HG03469 (cell line): ENCODE measurements around the gene OR10A4.
"Not testable (repeated sequence)": the region's sequence is repeated elsewhere in the genome, so short reads cannot be mapped to it uniquely, and the experiment has no call there.

ENCODE experiments used
- ATAC-seq: cut with Tn5 transposase; IDR thresholded peaks from one replicate; pipeline ENCODE4 v1.9.1; 2021; ENCODE audit warnings: mild to moderate bottlenecking, moderate library complexity, moderate number of reproducible peaks; ENCODE audit not compliant: unreplicated experiment

OR10A4 gene, protein sequence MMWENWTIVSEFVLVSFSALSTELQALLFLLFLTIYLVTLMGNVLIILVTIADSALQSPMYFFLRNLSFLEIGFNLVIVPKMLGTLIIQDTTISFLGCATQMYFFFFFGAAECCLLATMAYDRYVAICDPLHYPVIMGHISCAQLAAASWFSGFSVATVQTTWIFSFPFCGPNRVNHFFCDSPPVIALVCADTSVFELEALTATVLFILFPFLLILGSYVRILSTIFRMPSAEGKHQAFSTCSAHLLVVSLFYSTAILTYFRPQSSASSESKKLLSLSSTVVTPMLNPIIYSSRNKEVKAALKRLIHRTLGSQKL

DNA sequence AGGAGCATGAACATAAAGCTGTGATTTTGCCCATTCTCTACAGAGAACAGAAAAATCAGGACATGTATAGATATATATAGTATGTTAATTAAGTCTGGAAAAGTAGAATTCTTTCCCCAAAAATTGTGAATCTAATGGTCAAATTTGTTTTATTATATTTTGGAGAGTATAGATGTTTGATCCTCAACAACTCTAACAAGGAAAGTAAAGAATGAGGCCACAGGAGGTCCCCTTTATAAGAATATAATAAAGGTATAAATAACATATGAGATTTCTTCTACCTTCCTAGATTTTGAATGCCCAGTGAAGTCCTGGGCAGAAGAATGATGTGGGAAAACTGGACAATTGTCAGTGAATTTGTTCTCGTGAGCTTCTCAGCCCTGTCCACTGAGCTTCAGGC is at the start of gene OR10A4:
Gene OR10A4 (plus strand): TSS at position 301 of the 400 bp plus-strand sequence. CDS start 23 bp downstream, at position 324.
- ATAC-seq, result no peak

DNA sequence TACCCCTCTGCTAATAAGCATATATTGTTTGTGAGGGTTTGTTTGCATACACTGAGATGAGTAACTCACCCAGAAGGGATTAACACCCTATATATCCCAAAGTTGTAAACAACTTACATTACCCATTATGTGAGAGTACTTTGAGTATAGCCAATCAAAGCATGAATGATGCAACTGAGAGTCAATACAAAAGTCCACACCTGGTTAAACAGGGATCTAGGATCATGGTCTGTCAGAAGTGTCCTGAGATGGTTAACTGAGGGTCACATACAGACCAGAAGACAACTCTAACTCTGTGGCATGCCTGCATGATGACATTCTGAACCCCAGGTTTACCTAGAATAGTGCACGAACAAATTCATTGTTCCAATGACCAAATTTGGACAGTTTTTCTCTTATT is 48.3 kb upstream of the OR10A4 start:
- no peak for ATAC-seq

DNA sequence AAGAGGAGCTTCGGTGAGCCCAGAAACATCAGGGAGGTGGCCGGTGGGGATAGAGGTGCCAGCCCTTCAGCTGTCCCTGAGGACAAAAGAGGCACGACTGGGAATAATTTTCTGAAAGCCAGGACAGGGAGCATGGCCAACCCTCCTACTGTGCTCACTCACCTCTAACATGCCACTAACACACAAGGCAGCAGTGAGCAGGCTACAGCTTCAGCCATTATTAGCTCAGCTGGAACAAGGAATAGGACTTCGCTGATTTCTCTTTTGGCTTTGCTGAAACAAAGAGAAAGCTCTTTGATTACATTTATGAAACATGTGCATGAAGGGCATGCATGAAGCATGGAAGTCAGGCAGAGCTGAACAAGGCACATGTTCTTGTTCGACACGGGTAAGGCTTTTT is 43.1 kb upstream of the OR10A4 start:
- no peak for ATAC-seq

DNA sequence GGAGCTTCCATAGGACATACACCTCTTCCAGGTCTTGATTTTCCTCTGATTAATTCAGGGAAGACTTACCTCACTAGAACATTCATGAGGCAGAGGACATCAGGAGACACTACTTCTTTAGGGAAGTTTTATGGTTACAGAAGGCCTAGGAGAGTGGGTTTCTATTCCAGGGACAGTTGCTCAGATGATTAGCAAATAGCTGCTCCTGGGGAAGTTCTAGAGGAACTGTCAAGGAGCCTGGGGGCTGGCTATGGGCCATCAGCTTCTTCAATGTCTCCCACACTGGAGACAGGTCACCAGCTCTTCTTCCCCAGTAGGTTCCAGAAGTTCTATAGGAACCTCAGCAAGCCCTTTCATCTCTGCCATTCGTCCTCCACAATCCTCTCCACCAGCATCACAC is 42.4 kb upstream of the OR10A4 start:
- no peak for ATAC-seq

DNA sequence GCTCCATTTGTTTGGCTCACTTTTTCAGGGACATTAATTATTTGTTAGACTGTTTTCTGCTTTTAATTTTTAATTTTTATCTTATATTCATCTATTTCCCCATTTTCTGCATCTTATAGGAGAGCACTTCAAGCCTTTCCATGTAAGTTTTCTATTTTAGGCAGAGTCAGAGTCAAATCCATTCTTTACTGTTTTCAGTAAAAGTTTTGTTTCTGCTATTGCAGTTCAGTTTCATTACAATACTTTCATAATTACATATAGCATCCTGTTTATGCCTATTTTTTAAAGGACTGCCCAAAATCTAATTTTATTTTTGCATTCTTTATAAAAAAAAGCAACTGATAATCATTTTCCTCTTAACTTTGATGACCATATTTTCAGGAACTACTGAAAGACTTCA is 34.7 kb upstream of the OR10A4 start:
- no peak for ATAC-seq

DNA sequence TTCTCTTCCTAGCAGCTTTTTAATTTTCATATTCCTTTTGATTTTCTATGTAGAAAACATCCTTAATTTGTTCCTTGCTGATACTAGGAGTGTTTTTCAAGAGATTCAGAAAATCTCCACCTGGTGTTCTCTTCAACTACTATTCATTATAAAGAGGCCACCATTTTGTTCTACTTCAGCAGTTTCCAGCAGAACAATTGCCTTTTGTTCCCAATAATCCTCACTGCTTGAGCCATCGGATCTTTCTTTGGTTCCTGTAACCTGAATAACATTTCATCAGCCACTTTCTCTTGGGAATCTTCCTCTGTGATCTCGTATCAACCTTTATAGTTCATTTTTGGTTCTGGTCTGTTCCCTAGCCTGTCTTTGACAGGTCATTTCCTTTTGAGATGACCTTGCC is 32.8 kb upstream of the OR10A4 start:
- ATAC-seq, result no peak

DNA sequence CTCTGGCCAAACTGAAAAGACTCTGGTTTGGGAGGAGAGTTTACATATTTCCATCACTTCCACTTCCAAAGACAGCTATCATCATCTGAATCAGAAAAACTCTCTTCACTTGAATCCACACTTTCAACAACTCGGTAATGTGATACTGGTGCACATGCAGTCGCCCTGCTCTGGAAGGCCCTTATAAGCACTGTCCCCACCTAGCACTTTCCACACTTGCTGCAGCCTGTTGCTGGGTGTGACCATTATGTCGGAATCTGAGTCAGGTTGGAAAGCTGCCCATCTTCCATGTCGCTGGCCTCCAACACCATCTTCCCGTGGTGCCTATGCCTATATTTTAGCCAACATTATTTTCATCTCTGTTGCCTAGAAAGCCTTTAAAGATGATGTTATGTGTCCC is 32.1 kb upstream of the OR10A4 start:
- ATAC-seq, result no peak

DNA sequence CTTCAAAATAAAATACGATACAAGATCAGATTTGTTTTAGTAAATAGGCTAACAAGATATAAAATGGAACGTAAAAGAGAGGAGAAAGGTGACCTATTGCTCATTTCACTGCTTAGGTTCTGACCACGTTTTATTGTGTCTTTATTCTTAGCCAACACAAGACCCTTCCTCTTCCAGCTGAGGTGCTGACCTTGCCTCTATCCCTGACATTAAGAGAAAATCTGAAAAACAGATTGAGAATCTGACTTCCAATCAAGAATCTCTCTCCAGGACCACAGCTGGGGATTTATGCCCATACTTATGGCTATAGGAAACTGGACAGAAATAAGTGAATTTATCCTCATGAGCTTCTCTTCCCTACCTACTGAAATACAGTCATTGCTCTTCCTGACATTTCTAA is 31.0 kb upstream of the OR10A4 start, which contains the start of gene OR10A5:
Gene OR10A5 (plus strand): TSS at position 301 of the 400 bp plus-strand sequence. CDS start 0 bp downstream, at position 301.
- ATAC-seq, result no peak

DNA sequence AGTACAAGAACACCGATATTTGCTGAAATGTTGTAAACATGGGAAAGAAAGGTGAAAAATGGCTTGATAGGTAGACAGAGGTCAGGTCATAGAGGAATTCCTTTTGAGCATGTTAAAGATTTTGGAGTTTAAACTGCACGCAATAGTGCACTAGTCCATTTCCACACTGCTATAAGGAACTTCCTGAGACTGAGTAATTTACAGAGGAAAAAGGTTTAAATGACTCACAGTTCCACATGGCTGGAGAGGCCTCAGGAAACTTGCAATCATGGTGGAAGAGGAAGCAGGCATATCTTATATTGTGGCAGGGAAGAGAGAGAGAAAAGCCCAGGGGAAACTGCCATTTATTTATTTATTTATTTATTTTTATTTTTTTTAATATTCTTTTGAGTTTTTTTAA is 25.9 kb upstream of the OR10A4 start:
- no peak for ATAC-seq

DNA sequence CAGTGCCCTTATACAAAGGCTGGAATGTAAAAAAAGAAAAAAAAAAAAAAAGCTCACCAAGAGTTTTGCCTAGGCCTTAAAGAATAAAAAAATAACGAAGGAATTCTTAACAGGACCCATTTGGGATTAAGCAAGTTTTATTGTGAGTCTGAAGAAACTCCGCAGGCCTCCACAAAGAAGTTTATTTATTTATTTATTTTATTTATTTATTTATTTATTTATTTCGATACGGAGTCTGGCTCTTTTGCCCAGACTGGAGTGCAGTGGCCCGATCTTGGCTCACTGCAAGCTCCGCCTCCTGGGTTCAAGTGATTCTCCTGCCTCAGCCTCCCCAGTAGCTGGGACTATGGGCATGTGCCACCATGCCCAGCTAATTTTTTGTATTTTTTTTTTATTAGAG is 21.6 kb upstream of the OR10A4 start:
- ATAC-seq, result not testable (repeated sequence)

DNA sequence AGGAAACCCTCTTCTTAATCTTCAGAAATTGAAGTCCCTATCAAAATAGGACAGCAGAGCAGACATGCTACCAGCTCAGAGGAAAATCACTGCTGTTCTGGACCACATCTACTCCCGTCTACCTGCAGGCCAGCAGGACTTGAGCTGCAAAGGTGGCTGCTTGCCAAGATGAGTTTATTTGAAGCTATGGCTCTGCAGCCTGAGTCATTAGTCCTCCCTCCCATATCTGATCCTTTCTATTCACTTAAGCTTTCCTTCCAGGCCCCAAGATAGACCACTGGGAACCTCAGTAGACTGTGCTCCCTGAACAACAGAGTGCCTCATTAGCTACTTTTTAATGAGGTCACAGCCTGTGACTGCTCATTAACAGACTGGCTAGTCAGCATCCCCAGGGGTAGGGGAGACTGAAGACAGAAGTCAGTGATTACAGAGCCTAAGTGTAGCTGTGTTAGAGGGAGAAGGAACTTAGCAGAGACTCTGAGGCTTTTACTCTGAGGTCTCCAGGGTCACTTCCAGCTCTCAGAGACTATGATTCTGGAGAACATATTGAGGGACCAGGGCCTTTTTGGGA is 20.4 kb upstream of the OR10A4 start:
- ATAC-seq, result no peak

DNA sequence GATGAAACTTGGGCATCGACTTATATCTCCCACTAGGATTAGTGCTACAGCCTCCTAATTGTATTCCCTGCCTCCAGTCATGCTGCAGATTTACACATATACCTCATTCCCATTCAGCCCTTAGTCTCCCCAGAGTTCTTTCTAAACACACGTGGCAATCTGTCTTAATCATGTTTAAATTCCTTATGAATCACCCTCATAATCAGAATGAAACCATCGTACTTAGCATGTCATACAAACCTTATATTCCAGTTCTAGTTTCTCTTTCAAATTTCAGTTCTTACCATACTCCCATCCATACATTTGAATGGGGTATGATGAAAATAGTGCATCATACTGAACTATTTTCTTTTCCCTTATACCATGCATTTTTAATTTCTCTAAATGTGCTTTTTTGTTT is 19.6 kb upstream of the OR10A4 start:
- no peak for ATAC-seq

DNA sequence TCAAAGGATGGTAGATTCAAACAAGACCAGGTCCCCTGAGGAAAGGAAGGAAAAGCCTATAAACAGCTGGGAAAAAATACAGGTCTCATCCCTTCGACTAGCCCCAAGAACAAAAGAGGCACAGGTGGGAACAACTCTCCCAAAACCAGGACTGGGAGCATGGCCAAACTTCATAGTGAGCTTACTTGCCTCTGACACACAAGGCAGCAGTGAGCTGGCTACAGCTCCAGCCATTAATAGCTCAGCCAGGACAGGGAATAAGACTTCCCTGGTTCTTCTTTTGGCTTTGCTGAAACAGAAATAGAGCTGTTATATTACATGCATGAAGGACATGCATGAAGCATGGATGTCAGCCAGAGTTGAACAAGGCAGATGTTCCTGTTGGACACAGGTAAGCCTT is 13.5 kb upstream of the OR10A4 start, which contains the start of gene OR10A2:
Gene OR10A2 (plus strand): TSS at position 97 of the 400 bp plus-strand sequence. CDS start 6,698 bp downstream, outside the sequence.
- ATAC-seq, result no peak

DNA sequence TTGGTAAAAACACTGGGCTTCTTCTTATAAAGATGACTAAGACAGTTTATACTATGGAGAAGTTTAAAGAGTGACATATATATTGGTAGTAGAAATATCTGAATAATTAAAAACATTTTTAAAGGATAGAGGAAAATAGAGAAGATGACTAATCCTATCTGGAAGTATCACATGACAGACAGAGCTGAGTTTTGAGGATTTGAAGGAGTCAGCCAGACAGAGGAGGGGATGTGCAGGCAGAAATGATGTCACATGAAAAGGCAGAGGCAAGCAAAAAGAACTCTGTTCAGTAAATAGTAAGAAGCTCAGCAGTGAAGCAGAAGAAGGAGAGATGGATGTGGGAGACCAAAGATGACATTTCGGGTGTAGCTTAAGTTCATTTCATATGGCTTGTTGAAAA is 12.0 kb upstream of the OR10A4 start:
- ATAC-seq, result no peak

DNA sequence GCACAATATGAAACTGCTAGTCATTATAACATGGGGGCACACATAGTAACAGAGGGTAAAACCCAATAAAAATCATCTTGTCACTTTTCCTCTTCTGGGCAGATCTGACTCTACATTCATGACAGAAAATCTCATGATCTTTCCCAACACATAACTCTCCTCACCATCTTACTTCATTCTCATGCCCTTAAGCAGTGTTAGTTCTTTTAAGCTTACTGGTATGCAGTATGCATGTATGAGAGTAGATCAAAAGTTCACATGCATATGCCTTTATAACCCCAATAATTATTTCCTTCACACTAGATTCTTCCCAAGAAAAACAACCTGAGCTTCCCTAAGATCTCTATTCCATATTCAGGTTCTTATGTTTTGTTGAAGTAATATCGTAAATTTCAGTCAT is 5.1 kb upstream of the OR10A4 start:
- no peak for ATAC-seq

DNA sequence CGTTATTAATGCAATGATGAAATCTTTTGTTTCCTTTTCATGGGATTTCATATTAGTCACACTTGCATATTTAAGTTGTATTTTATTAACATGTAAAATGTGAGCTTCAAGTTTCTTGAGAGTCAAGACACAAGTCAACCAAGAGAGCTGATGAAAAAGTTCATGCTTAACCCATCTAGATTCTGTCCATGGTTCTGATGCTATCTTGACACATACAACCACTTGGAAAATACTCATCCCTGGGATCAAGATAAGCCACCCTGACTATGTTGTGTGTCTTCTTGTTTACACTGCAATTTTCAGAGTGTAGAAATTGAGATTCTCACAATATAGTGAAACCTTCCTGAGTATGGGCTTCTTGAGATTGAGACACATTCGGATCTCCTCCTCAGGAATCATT is 664 bp upstream of the OR10A4 start:
- no peak for ATAC-seq

DNA sequence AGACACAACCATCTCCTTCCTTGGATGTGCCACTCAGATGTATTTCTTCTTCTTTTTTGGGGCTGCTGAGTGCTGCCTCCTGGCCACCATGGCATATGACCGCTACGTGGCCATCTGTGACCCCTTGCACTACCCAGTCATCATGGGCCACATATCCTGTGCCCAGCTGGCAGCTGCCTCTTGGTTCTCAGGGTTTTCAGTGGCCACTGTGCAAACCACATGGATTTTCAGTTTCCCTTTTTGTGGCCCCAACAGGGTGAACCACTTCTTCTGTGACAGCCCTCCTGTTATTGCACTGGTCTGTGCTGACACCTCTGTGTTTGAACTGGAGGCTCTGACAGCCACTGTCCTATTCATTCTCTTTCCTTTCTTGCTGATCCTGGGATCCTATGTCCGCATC is 489 bp downstream of the OR10A4 start:
- ATAC-seq, result no peak

DNA sequence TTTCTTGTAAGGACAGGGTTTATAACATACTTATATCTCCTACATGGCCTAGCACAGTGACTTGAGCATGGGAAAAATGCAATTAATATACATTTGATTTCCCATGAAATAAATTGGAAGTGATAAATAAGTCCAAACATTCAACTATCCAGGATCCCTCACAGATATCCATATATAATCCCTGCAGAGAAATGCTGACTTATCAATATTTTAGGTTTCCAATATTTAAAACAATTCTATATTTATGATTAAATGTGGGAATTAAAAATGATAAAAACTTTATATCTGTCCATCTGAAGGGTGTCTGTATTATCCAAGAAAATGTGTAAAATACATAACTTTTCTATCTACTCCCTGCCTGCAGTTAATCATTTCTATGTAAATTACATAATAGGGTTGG is 6.3 kb downstream of the OR10A4 start:
- ATAC-seq, result no peak

DNA sequence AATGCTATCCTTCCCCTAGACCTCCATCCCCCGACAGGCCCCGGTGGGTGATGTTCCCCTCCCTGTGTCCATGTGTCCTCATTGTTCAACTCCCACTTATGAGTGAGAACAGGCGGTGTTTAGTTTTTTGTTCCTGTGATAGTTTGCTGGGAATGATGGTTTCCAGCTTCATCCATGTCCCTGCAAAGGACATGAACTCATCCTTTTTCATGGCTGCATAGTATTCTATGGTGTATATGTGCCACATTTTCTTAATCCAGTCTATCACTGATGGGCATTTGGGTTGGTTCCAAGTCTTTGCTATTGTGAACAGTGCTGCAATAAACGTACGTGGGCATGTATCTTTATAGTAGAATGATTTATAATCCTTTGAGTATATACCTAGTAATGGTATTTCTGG is 11.3 kb downstream of the OR10A4 start:
- not testable (repeated sequence) for ATAC-seq

DNA sequence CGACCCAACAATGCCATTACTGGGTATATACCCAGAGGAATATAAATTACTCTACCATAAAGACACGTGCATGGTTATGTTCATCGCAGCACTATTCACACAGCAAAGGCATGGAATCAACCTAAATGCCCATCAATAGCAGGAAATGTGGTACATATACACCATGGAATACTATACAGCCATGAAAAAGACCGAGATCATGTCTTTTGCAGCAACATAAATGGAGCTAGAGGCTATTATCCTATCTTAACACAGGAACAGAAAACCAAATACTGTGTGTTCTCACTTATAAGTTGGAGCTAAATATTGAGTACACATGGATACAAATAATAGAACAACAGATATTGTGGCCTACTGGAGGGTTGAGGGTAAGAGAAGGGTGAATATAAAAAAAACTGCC is 12.4 kb downstream of the OR10A4 start:
- ATAC-seq, result no peak

DNA sequence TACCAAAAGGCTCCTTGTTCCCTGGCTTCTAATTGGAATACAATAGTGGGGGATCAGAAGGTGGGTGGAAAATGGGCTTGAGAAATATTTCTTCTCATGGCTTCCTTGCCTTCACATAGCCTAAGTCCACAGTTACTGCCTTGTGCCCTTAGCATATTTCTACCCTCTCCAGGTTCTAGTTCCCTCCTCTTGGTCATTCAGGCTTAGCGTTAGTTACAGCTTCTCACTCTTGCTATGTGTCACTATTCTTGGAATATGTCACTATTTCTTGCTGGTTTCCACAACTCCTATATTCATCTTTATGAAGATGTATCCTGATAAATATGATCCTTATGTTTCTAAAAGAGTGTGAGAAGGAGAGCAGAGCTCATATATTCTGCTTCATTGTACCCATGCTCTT is 13.4 kb downstream of the OR10A4 start:
- no peak for ATAC-seq

DNA sequence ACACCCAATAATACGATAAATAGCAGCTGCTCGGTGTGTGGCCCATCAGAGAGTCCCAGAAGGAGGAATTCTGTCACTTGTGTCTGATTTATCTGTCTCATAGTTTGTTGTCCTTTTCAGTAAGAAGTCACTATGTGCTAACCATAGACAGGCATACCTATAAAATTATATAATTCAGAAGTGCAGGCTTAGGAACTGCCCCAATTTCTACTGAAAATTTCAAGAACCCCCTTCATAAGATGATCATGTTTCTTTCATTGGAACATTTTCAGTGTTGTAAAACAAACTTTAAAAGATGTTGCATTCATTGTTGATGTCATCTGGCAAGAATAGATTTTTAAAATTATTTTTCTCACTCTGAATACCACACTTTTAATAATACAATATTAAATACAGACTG is 16.0 kb downstream of the OR10A4 start, which contains the start of gene OR2D2:
Gene OR2D2 (minus strand): TSS at position 101 of the 400 bp plus-strand sequence. CDS start 0 bp downstream, at position 101.
- ATAC-seq, result no peak
